ENCODE measurements around the gene SLC4A9.

SLC4A9 gene

DNA sequence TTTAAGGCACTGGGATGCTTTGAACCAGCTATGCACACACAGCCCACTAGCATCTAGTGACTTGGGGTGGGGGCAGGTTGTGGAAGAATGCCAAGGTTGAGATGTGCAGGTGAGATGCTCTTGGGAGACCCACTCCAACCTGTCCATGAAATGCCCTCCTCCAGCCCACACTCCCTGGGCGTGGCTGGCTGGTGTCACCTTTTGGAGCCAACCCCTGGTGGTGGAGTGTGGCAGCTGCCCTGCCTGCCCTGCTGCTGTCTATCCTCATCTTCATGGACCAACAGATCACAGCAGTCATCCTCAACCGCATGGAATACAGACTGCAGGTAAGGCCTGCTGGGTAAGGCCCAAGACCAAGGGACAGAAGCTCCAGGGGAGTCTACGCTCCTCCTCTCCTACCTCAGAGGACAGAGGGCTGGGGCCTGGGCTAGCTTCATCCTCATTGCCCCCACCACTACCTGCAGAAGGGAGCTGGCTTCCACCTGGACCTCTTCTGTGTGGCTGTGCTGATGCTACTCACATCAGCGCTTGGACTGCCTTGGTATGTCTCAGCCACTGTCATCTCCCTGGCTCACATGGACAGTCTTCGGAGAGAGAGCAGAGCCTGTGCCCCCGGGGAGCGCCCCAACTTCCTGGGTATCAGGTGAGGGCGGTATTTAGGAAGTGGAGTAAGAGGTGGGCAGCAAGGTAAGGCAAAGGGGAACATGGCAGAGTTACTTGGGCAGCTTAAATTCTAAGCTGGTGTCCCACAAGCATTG lies 7.4 kb downstream of the SLC4A9 start:
- no peak overlapping the region for H3K4me3 ChIP-seq (ENCODE audit: insufficient read length, low read depth)
- no peaks in the 10 kb centered on the region for H3K9me3 ChIP-seq (ENCODE audit: insufficient read depth, low read length)
- H3K9ac ChIP-seq (ENCODE audit: insufficient read length, low read depth), result no peak overlapping the region
- H3K27me3 ChIP-seq (ENCODE audit: insufficient read depth, insufficient read length), result peaks cover 10% of the 10 kb centered on the region
- TF ChIP-seq YY1 (IDR thresholded peaks at IDR 0.05; ENCODE audit: insufficient read depth, insufficient read length) (no peak), SUZ12 (IDR thresholded peaks at IDR 0.05; ENCODE audit: extremely low read depth, insufficient read depth, insufficient read length) (no peak), ZNF274 (IDR thresholded peaks at IDR 0.05; ENCODE audit: low read depth, low read length) (no peak)
- no peaks in the 10 kb centered on the region for H3K36me3 ChIP-seq (ENCODE audit: insufficient read depth, insufficient read length, low read length)
- DNase-seq (ENCODE audit: low read depth, low spot score), result no peak
- peaks cover 4% of the 10 kb centered on the region for H3K4me1 ChIP-seq (ENCODE audit: insufficient read depth, insufficient read length)

DNA sequence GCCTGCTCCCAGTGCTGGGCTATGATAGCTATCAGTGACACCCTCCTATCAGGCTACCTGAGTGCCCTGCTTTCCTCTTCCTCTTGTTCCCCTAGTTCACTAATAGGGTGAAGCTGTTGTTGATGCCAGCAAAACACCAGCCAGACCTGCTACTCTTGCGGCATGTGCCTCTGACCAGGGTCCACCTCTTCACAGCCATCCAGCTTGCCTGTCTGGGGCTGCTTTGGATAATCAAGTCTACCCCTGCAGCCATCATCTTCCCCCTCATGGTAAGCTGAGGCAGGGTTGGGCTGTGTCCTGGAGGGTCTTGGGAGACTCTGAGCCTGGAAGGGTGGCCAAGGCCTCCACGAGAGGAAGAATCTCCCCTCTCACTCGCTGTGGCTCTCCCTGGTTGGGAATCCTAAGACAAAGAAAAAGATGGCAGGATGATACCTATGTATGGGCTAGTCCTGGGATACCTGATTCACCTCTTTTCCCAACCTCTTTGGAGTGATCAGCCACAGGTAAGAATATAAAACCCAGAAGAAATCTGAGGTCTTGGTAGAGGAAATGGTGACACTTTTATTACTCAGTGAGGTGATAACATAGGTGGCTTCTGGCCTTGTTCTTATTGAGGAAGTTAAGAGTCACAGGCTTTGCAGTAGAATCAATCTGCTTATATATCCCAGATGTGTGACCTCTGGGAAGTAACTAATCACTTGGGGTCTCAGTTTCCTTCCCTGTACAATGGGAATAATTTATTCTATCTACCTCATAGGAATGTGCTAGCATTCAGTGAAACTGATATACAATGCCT lies 11.6 kb downstream of the SLC4A9 start:
- DNase-seq (ENCODE audit: low read depth, low spot score), result no peak
- TF ChIP-seq ZNF274 (IDR thresholded peaks at IDR 0.05; ENCODE audit: low read depth, low read length) (no peak), YY1 (IDR thresholded peaks at IDR 0.05; ENCODE audit: insufficient read depth, insufficient read length) (no peak), SUZ12 (IDR thresholded peaks at IDR 0.05; ENCODE audit: extremely low read depth, insufficient read depth, insufficient read length) (no peak)
- Histone ChIP-seq H3K27me3 (ENCODE audit: insufficient read depth, insufficient read length) (no peaks in the 10 kb centered on the region), H3K9ac (ENCODE audit: insufficient read length, low read depth) (no peak overlapping the region), H3K36me3 (ENCODE audit: insufficient read depth, insufficient read length, low read length) (no peaks in the 10 kb centered on the region), H3K4me3 (ENCODE audit: insufficient read length, low read depth) (no peak overlapping the region), H3K4me1 (ENCODE audit: insufficient read depth, insufficient read length) (no peaks in the 10 kb centered on the region), H3K9me3 (ENCODE audit: insufficient read depth, low read length) (no peaks in the 10 kb centered on the region)

DNA sequence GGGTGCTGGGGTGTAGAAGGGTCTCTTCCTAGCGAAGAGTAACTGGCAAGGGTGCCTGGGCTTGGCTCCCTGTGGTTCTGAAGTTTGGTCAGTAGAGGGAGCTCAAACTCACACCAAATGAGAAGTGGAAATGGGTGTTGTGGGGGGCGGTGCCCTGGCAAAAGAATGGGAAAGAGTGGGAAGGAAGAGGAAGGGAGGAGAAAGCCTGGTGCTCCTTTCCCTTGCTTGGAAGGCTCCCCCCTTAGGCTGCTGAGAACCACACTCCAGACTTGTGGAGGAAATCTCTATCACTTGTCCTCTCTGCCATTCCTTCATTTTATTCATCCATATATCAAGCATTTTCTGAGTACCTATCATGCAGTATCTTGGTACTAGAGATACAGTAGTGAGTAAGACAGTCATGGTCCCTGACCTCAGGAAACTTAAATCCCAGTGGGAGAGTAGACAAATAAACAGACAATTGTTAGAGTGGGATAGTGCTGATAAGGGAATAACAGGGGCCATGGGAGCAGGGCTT lies 13.0 kb downstream of the SLC4A9 start:
- Histone ChIP-seq H3K36me3 (ENCODE audit: insufficient read depth, insufficient read length, low read length) (no peaks in the 10 kb centered on the region), H3K4me1 (ENCODE audit: insufficient read depth, insufficient read length) (no peaks in the 10 kb centered on the region), H3K9me3 (ENCODE audit: insufficient read depth, low read length) (no peaks in the 10 kb centered on the region), H3K4me3 (ENCODE audit: insufficient read length, low read depth) (no peak overlapping the region), H3K27me3 (ENCODE audit: insufficient read depth, insufficient read length) (no peaks in the 10 kb centered on the region), H3K9ac (ENCODE audit: insufficient read length, low read depth) (no peak overlapping the region)
- DNase-seq (ENCODE audit: low read depth, low spot score), result peak; percentile 43
- no peak for TF ChIP-seq SUZ12 (IDR thresholded peaks at IDR 0.05; ENCODE audit: extremely low read depth, insufficient read depth, insufficient read length)
- no peak for TF ChIP-seq YY1 (IDR thresholded peaks at IDR 0.05; ENCODE audit: insufficient read depth, insufficient read length)
- TF ChIP-seq ZNF274 (IDR thresholded peaks at IDR 0.05; ENCODE audit: low read depth, low read length), result no peak

DNA sequence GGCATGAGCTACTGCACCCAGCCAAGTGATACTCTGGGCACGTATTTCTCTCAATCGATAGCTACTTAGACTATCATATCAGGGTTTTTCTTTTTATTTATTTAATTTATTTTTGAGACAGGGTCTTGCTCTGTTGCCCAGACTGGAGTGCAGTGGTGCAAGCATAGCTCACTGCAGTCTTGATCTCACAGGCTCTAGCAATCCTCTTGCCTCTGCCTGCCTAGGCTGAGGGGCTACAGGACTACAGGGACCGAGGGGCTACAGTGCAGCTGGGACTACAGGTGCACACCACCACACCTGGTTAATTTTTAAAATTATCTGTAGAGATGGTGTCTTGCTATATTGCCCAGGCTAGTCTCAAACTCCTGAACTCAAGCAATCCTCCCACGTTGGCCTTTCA lies 21.4 kb downstream of the SLC4A9 start:
- H3K4me3 ChIP-seq (ENCODE audit: insufficient read length, low read depth), result no peak overlapping the region
- H3K36me3 ChIP-seq (ENCODE audit: insufficient read depth, insufficient read length, low read length), result no peaks in the 10 kb centered on the region
- no peaks in the 10 kb centered on the region for H3K4me1 ChIP-seq (ENCODE audit: insufficient read depth, insufficient read length)
- DNase-seq (ENCODE audit: low read depth, low spot score), result no peak
- TF ChIP-seq SUZ12 (IDR thresholded peaks at IDR 0.05; ENCODE audit: extremely low read depth, insufficient read depth, insufficient read length) (no peak), ZNF274 (IDR thresholded peaks at IDR 0.05; ENCODE audit: low read depth, low read length) (no peak), YY1 (IDR thresholded peaks at IDR 0.05; ENCODE audit: insufficient read depth, insufficient read length) (no peak)
- H3K9ac ChIP-seq (ENCODE audit: insufficient read length, low read depth), result no peak overlapping the region
- H3K9me3 ChIP-seq (ENCODE audit: insufficient read depth, low read length), result no peaks in the 10 kb centered on the region
- H3K27me3 ChIP-seq (ENCODE audit: insufficient read depth, insufficient read length), result no peaks in the 10 kb centered on the region

DNA sequence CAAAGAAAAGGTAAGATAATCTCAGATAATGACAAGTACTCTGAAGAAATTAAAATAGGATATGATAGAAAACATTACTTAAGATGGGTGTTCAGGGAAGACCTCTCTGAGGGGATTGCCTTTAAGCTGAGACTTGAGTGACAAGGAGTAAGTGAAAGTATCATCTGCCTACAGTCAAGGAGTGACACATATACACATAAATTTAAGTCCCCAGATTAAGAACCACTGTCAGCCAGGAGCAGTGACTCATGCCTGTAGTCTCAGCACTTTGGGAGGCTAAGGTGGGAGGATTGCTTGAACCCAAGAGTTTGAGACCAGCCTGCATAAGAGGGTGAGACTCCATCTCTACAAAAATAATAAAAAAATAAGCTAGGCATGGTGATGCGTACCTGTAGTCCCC lies 22.0 kb downstream of the SLC4A9 start:
- Histone ChIP-seq H3K9me3 (ENCODE audit: insufficient read depth, low read length) (no peaks in the 10 kb centered on the region), H3K4me3 (ENCODE audit: insufficient read length, low read depth) (no peak overlapping the region), H3K9ac (ENCODE audit: insufficient read length, low read depth) (no peak overlapping the region), H3K4me1 (ENCODE audit: insufficient read depth, insufficient read length) (no peaks in the 10 kb centered on the region), H3K36me3 (ENCODE audit: insufficient read depth, insufficient read length, low read length) (no peaks in the 10 kb centered on the region), H3K27me3 (ENCODE audit: insufficient read depth, insufficient read length) (no peaks in the 10 kb centered on the region)
- DNase-seq (ENCODE audit: low read depth, low spot score), result no peak
- TF ChIP-seq ZNF274 (IDR thresholded peaks at IDR 0.05; ENCODE audit: low read depth, low read length) (no peak), SUZ12 (IDR thresholded peaks at IDR 0.05; ENCODE audit: extremely low read depth, insufficient read depth, insufficient read length) (no peak), YY1 (IDR thresholded peaks at IDR 0.05; ENCODE audit: insufficient read depth, insufficient read length) (no peak)

DNA sequence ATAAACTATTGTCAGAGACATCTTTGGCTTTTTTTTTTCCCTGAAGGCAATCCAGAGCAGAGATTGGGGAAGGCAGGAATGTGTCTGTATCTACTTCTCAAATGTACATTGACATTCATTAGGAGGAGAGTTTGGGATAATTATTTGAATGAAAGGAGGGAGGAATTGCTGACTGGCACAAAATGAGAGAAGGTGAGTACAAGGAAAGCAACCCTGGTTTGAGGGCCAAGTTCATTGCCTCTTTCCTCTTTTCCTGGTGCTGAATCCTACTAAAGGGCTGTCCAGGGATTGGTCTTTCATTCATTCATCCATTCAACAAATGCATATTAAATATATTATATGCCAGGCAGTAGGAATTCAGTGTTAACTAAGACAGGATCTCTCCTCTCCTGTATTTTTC lies 22.9 kb downstream of the SLC4A9 start:
- Histone ChIP-seq H3K27me3 (ENCODE audit: insufficient read depth, insufficient read length) (no peaks in the 10 kb centered on the region), H3K4me1 (ENCODE audit: insufficient read depth, insufficient read length) (no peaks in the 10 kb centered on the region), H3K9ac (ENCODE audit: insufficient read length, low read depth) (no peak overlapping the region), H3K36me3 (ENCODE audit: insufficient read depth, insufficient read length, low read length) (no peaks in the 10 kb centered on the region), H3K4me3 (ENCODE audit: insufficient read length, low read depth) (no peak overlapping the region), H3K9me3 (ENCODE audit: insufficient read depth, low read length) (no peaks in the 10 kb centered on the region)
- TF ChIP-seq ZNF274 (IDR thresholded peaks at IDR 0.05; ENCODE audit: low read depth, low read length) (no peak), YY1 (IDR thresholded peaks at IDR 0.05; ENCODE audit: insufficient read depth, insufficient read length) (no peak), SUZ12 (IDR thresholded peaks at IDR 0.05; ENCODE audit: extremely low read depth, insufficient read depth, insufficient read length) (no peak)
- DNase-seq (ENCODE audit: low read depth, low spot score), result no peak

DNA sequence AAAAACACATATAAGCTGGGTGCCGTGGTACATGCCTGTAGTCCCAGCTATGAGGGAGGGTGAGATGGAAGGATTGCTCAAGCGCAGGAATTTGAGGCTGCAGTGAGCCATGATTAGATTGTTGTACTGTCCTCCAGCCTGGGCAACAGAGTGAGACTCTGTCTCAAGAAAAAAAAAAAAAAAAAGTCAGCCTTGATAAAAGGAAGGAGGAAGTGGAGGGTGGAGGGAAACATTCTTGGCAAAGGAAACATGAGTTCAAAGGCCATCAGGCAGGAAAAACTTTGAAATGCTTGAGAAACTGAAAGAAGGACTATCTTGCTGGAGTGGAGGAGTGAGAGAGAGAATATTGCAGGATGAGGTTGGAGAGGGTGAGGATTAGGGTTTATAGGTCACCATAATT lies 23.3 kb downstream of the SLC4A9 start:
- Histone ChIP-seq H3K36me3 (ENCODE audit: insufficient read depth, insufficient read length, low read length) (no peaks in the 10 kb centered on the region), H3K9me3 (ENCODE audit: insufficient read depth, low read length) (no peaks in the 10 kb centered on the region), H3K27me3 (ENCODE audit: insufficient read depth, insufficient read length) (no peaks in the 10 kb centered on the region), H3K4me1 (ENCODE audit: insufficient read depth, insufficient read length) (no peaks in the 10 kb centered on the region), H3K4me3 (ENCODE audit: insufficient read length, low read depth) (no peak overlapping the region), H3K9ac (ENCODE audit: insufficient read length, low read depth) (no peak overlapping the region)
- TF ChIP-seq SUZ12 (IDR thresholded peaks at IDR 0.05; ENCODE audit: extremely low read depth, insufficient read depth, insufficient read length) (no peak), YY1 (IDR thresholded peaks at IDR 0.05; ENCODE audit: insufficient read depth, insufficient read length) (no peak), ZNF274 (IDR thresholded peaks at IDR 0.05; ENCODE audit: low read depth, low read length) (no peak)
- no peak for DNase-seq (ENCODE audit: low read depth, low spot score)

Measured in NT2/D1 (cell line).